GM21825 (cell line): Measurements from ENCODE around the gene POU2AF3.
"Not testable (repeated sequence)": the region's sequence is repeated elsewhere in the genome, so short reads cannot be mapped to it uniquely, and the experiment has no call there.

ENCODE experiments used
- ATAC-seq: cut with Tn5 transposase; IDR thresholded peaks from one replicate; pipeline ENCODE4 v1.9.1; 2021; ENCODE audit warnings: mild to moderate bottlenecking, moderate library complexity; ENCODE audit not compliant: unreplicated experiment

Gene POU2AF3

GRCh38 chr11:111299101-111300026 is 1.0 kb downstream of the POU2AF3 start:
- ATAC-seq = peak; percentile 52

GRCh38 chr11:111300569-111300968 is 2.2 kb downstream of the POU2AF3 start:
- no peak for ATAC-seq

- no peak for ATAC-seq
Measured at GRCh38 chr11:111301004-111301841, 2.9 kb downstream of the POU2AF3 start.

GRCh38 chr11:111301842-111302118 is 3.4 kb downstream of the POU2AF3 start:
- ATAC-seq = no peak

- ATAC-seq = no peak
Measured at GRCh38 chr11:111302298-111302697, 4.0 kb downstream of the POU2AF3 start.

DNA sequence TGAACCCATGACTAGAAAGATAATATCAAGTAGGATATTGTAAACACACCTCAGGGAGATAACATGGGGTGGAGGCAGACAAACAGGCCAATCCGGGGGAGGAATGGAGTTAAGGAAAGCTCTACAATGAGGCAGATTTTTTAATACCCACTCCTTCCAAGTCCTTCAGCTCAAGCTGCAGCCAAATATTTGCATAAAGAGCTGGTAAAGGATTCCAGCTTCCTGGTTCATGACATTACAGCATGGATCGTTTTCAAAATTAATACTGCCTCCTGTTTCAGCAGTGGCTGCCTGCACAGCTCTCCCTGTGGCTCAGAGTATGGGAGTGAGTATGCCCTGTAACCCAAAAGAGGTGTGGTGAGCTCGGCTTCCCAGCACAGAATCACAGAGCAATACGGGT is 5.1 kb downstream of the POU2AF3 start:
- no peak for ATAC-seq

- no peak for ATAC-seq
Measured at GRCh38 chr11:111305162-111305802, 6.9 kb downstream of the POU2AF3 start.

DNA sequence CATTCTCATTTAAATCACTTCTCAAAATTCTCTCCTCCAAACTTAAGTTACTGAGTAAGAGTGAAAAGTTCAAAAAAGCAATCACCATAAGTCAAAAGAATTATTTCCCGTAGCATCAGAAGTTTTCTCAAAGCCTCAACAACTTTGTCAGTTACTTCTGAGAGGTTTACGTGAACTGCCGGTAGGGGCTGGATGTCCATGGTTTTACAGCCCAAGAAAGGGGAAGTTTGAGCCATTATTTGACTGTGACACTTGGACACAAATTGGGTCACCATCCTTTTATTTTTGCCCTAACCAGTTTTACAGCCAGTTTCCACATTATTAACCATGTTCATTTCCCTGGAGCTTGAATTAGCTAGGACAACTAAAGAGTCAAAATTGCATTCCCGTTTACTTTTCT is 7.5 kb downstream of the POU2AF3 start:
- ATAC-seq = no peak

DNA sequence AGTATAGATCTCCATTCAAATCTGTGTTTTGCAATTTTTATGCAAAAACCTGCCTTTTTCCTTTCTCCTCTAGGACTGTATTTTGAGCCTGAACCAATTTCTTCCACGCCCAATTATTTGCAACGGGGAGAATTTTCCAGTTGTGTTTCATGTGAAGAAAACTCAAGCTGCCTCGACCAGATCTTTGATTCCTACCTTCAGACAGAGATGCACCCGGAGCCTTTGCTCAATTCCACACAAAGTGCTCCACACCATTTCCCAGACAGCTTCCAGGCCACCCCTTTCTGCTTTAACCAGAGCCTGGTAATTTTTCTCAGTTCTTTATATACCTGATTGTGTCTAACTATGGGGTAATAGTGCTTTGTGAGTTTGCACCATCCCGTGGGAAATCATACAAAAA is 8.0 kb downstream of the POU2AF3 start:
- no peak for ATAC-seq

DNA sequence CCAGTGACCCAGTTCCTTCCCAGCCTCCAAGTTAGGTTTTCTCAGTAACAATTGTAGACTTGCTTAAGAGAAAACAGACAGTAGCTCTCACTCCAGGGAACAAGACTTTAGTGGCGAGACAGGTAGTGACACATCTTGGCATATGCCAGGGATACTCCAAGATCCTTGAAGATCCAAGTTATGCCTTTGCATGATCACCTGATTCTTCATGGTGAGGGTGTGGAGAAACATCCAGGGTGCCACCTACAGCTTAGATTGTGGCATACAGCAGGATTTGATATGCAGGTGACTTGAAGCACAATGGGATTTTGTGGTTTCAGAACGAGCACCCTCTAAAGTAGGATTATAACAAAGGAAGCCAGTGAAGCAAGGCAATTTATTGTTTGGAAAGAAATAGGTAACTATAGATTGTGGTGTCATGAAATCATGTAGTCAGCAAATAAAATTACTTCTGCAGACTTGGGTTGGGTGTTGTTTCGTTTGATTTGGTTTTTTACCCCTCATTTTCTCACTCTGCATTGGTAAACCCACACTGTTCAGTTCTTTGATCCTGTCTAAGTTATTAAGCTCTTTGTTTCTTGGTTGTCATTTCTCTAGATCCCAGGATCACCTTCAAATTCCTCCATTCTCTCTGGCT is 9.2 kb downstream of the POU2AF3 start:
- no peak for ATAC-seq

- no peak for ATAC-seq
Measured at GRCh38 chr11:111308140-111308539, 9.8 kb downstream of the POU2AF3 start.

DNA sequence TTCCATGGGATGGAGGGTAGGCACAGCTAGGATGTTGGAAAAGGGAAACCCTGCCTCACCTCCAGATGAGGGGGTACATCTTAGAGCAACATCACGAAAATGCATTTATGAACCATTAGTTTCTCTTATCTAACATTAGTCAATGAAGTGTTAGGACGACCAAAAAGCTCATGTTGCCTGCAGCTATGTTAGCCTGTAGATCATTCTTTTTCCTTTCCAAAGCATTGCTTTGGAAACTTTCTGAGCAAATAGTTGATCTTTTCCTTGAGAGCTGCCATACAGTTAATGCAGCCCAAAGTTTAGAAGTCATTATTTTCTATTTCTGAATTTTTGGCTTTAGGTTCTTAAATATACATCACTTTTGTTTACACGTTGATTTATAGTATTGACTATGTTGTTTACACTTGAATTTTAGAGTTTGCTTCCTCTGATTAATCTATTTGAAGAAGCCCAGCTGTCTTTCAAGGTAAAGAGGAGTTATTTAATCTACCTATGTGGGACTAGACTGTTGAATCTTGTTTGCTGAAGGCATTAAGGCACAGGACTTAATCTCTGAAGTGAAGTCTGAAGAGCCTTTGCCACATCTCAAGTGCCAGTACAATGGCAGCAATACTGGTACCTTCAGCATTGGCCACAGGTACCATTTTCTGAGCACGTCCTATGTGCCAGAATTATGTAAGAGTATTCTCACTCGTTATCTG is 11.0 kb downstream of the POU2AF3 start:
- no peak for ATAC-seq

- no peak for ATAC-seq
Measured at GRCh38 chr11:111310088-111310487, 11.7 kb downstream of the POU2AF3 start.

DNA sequence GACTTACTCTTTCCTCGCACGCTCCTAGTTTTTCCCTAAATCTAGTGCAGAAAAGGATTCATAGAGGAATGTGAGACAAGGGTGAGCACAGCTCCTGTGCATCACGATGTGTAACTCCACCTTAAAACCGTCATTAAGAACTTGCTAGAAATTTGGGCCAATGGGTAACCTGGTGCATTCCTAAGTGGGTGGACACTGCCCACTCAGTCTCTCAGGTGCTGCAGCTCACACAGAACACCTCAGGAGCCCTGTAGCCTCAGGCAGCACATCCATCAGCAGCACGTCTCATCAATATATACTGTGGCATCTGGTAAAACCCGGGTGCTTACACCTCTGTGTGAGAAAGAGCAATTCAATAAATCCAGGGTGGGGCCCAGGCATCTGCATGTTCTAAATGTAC is 12.4 kb downstream of the POU2AF3 start:
- no peak for ATAC-seq

DNA sequence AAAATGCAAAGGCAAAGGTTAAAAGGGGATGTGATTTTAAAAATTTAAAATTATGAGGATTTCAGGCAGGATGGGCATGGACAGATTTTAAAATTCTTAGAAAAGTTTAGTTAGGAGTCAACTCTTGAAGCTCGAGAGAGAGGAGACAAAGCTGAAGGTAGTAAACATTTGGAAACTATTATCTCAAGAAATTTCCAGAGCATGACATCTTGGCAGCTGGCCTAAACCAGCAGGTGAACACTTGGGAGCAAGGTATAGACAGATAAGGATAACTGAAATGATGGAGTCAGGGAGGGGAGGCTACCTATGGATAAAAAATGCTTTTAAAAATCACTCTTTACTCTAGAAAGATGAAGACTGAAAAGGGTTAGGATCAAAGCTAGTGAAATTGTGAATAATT is 13.7 kb downstream of the POU2AF3 start:
- ATAC-seq = no peak

- ATAC-seq = no peak
Measured at GRCh38 chr11:111319296-111319695, 20.9 kb downstream of the POU2AF3 start.

GRCh38 chr11:111320199-111320598 is 21.9 kb downstream of the POU2AF3 start:
- ATAC-seq = not testable (repeated sequence)

DNA sequence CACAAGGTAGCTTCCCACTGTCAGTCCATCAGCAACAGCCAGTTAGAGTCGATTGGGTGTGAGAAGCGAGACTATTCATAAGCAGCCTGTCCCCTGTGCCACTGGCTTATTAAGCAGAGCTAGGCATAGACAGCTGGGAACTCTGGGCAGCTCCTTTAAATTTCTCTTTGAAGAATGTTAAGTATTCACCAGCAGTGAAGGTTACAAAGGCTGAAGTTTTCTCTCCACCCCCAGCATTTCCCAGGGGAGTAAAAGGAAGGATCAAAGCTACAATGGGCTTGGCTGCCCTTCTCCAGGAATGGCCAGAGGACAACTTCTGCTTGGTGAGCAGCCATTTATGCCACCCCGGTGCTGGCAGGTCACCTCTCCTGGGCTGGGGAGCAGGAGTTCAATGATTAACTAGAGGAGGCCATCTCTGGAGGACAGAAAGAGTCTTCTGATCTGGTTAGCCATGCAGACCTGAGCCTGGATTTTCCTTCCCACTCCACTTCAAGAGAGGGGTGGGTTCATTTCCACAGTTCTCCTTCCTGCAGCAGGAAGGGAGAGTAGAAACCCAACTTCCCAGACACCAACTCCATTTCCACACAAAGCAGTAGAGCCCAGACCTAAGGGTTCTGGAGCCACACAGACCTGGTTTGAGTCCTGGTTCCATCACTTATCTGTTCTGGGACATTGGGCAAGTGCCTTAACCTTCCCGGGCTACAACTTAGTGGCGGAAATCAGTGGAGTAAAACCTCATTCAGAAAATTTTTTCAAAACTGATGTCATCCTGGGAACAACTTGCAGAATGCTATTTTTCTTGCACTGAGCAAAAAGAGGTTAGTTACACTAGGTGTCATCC is 22.6 kb downstream of the POU2AF3 start:
- no peak for ATAC-seq

DNA sequence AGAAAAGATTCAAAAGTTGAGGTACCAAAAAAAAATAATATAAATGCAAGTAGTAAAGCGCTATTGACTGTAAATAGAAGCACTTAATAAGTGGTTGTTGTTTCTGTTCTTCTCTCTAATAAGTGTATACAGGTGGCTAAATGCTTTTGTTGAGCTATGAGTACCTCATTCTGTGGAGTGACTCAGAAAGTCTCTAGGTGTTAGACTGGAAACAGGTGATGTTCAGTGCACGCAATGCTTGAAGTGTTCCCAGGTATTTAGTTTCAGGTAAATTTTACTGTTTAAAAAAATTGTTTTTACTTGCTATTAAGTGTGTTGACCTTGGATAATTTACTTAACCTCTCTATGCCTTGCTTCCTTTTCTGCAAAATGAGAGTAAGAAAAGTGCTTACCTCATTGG is 24.2 kb downstream of the POU2AF3 start:
- no peak for ATAC-seq

DNA sequence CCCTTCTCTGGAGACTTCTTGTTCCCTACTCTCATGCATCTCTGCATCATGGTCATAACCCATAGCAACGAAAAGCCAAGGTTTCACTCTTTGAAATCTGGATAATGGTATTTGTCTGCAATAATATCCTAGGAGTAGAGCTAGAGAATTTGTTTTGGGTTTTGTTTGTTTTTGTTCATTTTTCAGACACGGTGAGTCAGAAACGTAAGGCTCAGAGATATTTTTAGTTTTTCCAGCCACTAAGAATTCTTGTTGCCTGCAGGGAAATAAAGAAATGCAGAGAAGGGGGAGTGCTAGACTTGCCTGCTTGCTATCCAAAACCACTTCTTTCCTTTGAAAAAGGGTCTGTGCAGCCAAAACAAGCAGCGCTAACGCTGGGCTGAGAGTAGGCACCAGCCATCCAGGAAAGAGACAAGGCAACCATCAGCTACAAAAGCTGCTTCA is 26.0 kb downstream of the POU2AF3 start:
- no peak for ATAC-seq
